GM10266 (cell line): ENCODE data around the gene FBN1.

Source experiments
- DNase-seq: peaks from one replicate; pipeline ENCODE4 v3.0.0; 2012; ENCODE audit errors: extremely low spot score
- CTCF ChIP-seq: IDR thresholded peaks from 2 replicates; pipeline ENCODE4 v1.5.1; 2012; ENCODE audit warnings: mild to moderate bottlenecking, low read depth; ENCODE audit not compliant: control insufficient read depth, insufficient read depth; ENCODE audit errors: missing control alignments

FBN1 gene

GRCh38 chr15:48459571-48460442 lies 185.7 kb downstream of the FBN1 start:
- TF ChIP-seq CTCF, result no peak
- no peak for DNase-seq

- DNase-seq, result no peak
- TF ChIP-seq CTCF, result no peak
Measured at GRCh38 chr15:48458876-48459275, 186.6 kb downstream of the FBN1 start.

- no peak for DNase-seq
- no peak for TF ChIP-seq CTCF
Measured at GRCh38 chr15:48456134-48456533, 189.4 kb downstream of the FBN1 start.

GRCh38 chr15:48451736-48452135 lies 193.8 kb downstream of the FBN1 start:
- TF ChIP-seq CTCF, result no peak
- DNase-seq, result no peak

GRCh38 chr15:48451241-48451640 lies 194.3 kb downstream of the FBN1 start:
- no peak for TF ChIP-seq CTCF
- DNase-seq, result no peak

GRCh38 chr15:48449734-48450133 lies 195.8 kb downstream of the FBN1 start:
- DNase-seq, result no peak
- TF ChIP-seq CTCF, result no peak

- no peak for DNase-seq
- TF ChIP-seq CTCF, result no peak
Measured at GRCh38 chr15:48447657-48448056, 197.9 kb downstream of the FBN1 start.
